HG02610 (cell line): ENCODE results near the gene ADAM33.

ENCODE experiments used
- ATAC-seq: cut with Tn5 transposase; IDR thresholded peaks from one replicate; pipeline ENCODE4 v1.9.1; 2021; ENCODE audit warnings: mild to moderate bottlenecking, moderate library complexity; ENCODE audit not compliant: unreplicated experiment

ADAM33 gene

DNA sequence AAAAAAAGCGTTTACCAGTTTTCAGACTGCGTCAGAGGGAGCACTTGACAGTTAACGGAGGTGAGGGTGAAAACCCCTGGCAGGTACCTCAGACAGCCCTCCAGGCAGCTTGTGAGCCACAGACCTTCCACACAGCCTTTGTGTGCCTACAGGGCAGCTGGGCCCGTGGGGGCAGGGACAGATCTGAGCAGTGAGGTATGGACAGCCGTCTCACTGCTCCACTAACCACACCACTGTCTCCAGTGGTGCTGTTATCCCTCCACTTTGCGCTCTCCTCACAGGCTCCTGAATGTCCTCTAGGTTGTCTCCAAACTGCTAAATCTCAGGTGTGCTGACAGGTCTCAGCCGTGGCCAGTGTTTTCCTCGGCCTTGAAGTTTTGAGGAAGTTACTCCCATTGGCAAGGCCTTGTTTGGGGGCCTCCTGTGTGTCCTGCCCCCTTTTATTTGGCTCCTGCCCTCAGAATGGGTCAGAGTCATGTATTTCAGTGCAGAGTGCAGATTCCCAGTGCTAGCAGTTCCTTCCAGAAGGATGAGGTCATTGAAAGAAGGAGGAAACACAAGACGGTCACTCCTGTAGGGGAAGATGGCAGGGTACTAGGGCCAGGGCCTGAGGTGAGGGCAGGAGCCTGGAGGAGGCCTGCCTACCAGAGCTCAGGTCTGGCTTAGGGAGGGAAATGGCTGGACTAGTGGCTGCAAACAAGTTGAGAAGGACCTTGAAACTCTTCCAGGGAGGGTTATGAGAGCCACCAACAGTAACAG, 30.4 kb downstream of the ADAM33 start:
- ATAC-seq, result no peak

DNA sequence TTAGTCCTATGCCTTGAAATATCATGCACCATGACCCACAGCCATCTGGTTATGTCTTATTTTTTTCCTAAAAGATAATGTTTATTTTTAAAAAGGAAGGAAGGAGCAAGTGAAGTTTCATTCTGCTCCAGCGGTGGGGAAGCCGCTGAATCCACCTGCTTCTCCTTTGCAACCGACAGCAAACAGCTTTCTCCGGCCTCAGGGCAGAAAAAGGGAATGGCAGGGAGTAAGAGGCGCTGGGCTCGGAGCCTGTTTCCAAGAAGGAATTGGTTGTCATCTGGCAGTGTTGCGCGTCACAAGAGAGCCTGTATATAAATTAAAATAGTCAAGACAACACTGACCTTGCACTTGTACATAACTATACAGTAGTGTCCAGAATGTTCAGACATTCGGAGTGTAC, 32.9 kb downstream of the ADAM33 start:
- ATAC-seq, result no peak

DNA sequence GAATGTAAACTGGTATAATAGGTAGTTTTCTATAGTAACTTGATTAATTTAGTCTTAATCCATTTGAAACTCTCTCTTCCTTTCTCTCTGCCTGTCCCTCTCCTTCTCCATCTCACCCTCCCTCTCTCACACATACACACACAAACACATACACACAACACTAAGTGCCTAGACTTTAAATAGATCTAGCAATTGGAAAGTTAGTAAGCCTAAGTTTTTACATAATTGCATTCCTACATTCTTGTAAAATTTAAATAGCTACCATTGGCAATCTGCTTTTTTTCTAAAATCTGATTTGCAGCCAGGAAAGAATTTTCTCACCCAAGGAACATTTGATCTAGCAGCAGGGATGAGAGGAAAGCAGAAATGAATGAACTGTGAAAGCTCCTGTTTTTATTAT, 34.3 kb downstream of the ADAM33 start:
- no peak for ATAC-seq

DNA sequence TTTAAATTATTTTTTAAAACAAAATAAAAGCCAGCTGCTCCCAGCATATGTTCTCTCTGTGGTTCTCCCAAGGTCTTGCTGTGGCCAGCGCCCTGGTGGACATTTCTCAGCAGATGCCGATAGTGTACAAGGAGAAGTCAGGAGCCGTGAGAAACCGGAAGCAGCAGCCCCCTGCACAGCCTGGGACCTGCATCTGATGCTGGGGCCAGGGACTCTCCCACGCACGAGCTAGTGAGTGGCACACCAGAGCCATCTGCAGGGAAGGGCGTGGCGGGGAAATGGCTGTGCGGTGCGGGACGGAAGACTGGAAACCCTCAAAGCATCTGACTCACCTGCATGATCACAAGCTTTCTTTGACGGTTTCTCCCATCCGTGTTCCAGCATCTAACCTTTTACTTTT, 35.2 kb downstream of the ADAM33 start:
- no peak for ATAC-seq

DNA sequence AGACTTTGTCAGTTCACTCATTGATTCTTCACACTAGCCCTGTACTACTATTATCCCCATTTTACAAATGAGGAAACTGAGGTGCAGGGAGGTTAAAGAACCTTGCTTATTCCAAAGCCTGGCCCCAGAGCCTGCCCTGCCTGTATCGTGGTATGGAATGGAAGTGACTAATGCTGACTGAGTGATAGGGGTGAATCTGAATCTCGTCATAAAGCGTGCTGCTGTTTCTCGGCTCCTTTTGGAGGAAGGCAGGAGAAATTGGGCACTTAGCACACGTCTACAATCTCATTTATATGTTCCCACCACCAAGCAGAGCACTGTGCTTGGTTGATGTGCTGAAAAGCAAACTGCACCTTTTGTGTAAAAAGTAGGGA, 35.8 kb downstream of the ADAM33 start:
- ATAC-seq, result no peak

DNA sequence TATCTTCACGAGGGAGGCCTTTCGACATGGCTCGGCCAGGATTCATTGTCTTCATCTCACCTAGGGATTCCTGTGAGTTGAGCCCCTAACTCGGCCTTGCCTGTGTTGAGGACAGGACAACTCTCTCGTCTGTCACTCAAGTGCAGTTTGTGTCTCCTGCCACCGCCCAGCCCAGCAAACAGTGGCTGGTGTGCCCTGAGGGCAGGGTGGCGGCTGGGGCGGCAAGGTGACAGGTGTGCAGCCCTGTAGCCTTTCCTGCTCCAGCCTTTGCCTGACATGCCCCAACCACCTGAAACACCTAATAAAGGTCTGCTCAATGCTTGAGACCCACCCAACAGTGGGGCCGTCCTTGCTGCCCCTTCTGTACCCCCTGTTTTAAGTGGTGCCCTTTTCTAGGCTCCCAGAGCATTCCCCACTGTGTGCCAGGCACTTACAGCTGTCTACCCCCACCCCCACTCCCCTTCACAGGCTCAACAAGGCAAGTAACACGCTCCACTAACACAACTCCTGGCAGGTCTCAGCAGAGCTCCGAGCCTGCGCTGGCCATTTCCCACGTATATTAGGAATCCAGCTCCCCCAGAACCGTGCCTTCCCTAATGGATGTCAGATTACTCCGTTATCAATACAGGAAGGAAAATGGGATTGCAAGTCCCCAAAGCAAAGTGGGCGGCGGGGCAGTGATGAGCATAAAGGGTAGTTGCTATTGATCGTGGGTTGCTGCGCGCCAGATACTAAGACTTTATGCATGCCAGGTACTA, 36.3 kb downstream of the ADAM33 start:
- ATAC-seq, result no peak

DNA sequence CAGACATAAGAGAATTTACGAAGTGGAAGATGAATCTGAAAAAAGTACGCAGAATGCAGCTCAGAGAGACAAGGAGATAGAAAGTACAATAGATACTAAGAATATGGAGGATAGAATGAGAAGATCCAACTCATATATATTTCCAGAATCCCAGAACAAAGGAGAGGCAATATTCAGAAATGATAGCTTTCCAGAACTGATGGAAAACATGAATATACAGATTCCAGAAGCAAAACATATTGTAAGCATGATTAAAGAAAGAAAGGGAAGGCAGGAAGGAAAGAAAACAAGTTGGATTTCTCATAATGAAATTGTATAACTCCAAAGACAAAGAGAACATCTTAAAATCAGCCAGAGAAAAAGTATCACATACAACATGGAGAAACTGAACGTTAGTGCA, 41.6 kb downstream of the ADAM33 start:
- ATAC-seq, result no peak

DNA sequence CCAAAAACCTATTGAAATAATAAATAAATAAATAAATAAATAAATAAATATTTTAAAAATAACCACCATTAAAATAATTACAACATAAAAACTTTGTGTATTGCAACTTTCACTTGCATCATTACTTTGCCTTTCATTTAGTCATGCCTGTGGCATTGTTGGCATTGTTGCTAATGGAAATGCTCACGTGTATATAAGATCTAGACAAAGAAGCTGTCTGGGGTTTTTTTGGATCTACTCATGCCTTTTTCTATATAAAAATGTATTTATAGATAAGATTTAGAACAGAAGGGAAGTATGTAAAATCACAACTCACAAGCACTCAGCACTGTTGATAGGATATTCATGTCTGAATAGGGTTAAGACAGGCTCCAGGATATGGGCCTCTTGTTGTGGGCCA, 46.5 kb downstream of the ADAM33 start:
- no peak for ATAC-seq

DNA sequence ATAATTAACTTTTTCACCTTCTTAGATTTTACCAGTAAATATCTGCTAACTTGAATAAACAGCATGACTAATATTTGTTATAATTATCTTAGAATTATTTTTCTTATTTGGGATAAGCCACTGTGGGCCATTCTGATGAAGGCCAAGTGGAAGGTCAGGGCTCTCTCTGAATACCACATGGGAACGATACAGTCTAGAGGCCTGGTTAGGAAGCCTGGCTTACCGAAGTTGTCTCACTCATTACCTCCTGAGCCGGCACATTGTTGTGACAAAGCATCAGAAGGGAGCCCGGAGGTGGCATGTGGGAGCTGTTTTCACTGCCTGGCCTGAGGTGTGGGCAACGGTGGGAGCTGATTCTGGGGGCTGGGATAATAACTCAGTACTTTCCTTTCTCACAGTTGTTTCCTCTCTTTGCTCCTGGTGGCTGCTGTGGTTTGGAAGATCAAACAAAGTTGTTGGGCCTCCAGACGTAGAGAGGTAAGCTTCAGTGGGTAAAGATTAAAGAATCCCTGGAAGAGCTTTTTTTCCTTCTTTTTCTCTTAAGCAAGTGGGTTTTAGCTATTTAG, 47.8 kb downstream of the ADAM33 start:
- ATAC-seq, result no peak

DNA sequence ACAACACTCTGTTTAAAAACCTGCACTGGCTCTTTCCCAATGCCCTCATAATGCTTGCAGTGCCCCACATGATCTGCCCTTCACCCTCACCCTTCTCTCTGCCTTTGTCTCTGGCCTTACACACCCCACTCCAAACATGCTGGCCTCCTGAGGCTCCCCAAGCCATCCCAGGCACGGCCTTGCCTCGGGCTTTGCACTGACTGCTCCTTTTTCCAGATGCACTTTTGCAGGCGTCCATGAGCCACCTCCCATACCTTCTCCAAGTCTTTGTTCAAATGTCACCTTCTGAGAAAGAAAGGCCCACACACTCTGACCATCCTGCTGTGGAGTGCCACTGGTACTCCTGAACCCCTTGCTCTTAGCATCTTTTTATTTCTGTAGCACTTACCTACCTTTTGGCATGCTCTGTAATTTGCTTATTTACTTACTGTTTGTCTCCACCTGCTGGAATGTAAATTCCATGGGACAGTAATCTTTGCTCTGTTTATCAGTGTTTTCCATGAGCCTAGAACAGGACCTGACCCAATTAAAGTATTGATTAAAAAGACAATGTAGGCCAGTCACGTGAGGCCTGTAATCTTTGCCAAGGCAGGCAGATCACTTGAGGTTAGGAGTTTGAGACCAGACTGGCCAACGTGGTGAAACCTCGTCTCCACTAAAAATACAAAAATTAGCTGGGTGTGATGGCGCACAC, 49.4 kb downstream of the ADAM33 start:
- ATAC-seq, result no peak

DNA sequence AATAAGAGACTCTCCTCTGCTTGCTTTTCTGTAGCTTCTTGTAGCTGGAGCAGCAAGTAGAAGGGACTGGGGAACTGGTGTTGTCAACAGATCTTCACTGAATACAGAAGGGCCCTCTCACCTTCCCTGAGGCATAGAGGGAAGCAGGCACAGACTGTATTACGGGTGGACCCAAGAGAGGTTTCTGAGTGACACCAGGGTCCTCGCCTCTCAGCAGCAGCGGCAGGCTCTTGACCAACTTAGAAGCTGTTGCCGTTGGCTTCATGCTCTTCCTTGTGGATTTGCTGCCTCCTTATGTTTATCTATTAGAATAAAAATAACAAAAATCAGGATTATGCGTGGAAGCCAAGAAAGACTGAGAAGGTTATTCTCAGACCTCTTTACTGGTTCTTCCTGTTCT, 50.3 kb downstream of the ADAM33 start:
- no peak for ATAC-seq

DNA sequence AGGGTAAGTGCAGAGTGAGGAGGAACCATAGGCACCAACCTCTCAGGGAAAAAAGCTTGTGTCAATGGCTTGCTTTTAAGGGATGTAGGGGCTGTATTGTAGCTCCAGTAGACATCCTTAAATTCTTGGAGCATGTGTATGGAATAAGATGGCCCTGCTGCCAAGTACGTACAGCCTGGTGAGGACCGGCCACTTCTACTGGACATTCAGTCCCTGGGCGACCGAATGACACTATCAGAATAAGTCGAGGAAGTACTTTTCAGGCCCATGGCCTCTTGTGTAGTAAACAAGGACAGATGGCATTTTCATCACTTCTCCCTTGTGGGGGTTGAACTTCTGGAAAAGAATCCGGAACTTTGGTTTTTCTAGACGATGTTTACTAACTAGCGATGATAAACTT, 51.4 kb downstream of the ADAM33 start:
- ATAC-seq, result no peak

DNA sequence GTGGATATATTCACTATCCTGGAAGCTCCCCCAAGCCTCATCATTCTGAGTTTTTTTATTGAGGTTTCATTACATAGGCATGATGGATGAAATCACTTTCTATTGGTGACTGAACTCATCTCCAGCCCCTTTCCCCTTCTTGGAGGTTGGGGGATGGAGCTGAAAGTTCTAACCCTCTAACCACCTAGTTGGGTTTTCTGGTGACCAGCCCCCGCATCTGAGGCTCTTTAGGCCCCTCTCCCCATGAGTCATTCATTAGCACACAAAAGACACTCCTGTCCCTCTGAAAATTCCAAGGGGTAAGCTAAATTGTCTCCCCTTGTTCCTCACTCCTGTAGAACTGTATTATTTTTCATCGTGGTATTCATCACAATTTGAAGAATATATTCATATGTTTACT, 51.9 kb downstream of the ADAM33 start:
- no peak for ATAC-seq

DNA sequence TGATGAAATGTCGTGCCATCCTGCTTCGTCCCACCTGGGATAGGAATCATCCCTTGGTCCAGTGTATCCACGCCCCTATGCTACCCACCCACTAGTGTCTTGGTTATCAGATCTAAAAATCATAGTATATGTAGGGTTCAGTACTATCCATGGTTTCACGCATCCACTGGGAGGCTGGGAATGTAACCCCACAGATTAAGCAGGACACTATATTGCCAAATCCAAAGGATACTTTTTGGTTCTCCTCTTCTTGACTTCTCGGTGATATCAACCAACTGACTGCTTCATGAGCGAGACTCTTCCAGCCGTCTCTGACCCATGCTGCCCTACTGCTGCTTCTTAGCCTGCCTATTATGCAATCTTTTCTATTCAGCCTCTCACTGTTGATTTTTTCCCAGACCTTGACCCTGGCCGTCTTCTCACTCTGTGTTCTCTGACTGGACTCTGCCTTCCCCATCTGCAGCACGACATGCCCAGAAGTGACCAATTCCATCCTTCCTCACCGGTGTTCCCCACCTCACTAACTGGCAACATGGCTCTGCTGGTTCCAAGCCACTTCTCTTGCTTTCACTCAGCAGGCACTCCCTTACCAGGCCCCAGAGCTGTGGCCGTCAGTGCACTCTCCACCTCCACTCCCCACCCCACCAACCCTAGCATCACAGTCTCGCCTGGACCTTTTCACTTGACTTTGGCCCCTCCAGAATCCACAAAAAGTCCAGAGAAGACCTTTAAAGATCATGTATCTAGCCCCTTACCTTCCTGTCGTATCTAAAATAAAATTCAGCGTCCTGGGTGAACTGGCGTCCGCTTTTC, 53.1 kb downstream of the ADAM33 start:
- no peak for ATAC-seq

DNA sequence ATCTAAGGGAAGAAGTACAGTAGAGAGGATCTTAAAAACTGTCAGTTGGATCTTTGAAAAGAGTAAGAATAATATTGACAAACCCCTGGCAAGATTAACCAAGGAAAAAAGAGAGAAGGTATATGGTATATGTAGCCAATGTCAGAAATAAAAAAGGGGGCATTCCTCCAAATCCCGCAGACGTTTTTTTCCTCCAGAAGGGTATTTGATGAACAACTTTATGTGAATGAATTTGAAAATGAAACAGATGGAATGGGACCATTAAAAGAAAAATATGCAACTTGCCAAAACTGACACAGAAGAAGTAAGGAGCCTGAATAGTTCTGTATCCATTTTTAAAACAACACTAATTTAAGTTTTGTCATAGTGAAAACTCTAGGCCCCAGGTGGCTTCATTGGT, 54.3 kb downstream of the ADAM33 start:
- no peak for ATAC-seq

DNA sequence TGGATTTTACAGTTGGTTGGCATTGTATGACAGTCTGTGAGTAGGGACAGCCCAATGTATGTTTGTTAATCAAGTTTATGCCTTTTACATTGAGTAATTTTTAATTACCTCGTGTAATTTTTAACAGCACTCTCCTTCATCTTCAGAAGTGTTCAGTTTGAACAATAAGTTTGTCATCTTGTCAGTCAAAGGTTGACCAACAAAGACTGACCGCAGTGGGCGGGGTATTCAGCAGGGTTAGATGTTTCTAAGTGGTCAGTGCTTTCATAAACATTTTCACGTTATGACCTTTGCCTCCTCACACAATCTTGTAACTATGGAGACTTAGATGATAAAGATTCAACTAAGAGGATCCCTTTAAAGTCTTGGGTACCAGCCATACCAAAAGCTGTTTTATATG, 59.4 kb downstream of the ADAM33 start:
- ATAC-seq, result no peak

DNA sequence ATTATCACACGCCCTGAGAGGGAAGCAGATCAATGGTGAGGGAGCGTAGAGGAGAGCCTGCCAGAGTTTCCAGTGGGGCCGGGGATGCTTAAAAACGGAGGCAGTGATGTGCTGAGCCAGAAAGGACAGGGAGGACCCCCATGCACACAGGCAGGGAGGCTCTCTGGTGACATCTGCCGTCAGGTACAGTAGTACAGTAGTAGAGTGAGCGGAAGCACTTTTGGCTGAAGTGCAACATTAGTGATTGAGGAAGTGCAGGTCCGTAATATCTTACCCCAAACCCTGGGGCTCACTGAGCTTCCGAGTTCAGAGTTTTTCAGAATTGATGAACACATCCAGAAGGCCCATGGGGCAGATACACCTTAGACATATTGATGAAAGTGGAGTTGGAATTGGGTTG, 60.7 kb downstream of the ADAM33 start:
- ATAC-seq, result no peak
